ENCODE results near the gene SLC25A29. TPM values are rescaled to one million over a fixed set of nuclear protein-coding genes. Genes with fewer than 3 reads are reported as not detected.

The SLC25A29 gene
- total RNA-seq, 1 experiment from 2014 or later = 179 TPM

DNA sequence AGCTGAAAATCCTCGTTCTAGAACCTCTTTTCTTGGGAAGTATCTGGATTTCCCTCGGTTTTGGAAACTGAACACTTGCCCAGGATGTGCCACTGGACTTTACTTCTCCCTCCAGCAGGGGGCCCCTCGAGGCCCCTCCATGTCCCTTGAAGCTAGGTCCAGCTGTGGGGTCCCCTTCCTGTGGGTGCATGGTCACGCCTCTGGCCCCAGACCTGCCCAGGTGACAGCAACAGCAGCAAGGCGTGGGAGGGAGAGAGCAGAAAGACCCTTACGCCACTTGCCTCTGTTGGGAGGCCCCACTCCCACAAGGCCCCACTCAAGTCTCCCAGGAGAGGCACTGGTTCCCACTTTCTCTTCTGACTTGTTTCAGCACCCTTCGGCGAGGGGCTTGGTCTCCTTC is 3.1 kb downstream of the SLC25A29 start:
- peaks cover 27% of the 10 kb centered on the region for H3K36me3 Mint-ChIP-seq
- DNase-seq (ENCODE audit: low spot score) (no peak), ATAC-seq (no peak)
- ChIA-PET POLR2A (no interaction called here), CTCF (interaction anchor here (0.6 to 2.0 kb wide), 13 partner anchors 10 to 1174 kb away, joined by 3 to 12 read pairs (median 4); partner anchors contain the start of gene SLC25A47)
- H3K4me3 Mint-ChIP-seq = no peak overlapping the region
- no peaks in the 10 kb centered on the region for H3K9me3 Mint-ChIP-seq
- TF ChIP-seq MXD4 (CRISPR knock-in tag; IDR thresholded peaks at IDR 0.05; ENCODE audit: borderline replicate concordance) = no peak
- TF ChIP-seq JUN (CRISPR knock-in tag; IDR thresholded peaks at IDR 0.05) = no peak
- TF ChIP-seq CTCF (IDR thresholded peaks at IDR 0.05) = peak; percentile 59
- H3K27me3 Mint-ChIP-seq (ENCODE audit: low read depth) = peaks cover 6% of the 10 kb centered on the region
- H3K27ac Mint-ChIP-seq = no peak overlapping the region
- H3K4me1 Mint-ChIP-seq = peaks cover 29% of the 10 kb centered on the region

DNA sequence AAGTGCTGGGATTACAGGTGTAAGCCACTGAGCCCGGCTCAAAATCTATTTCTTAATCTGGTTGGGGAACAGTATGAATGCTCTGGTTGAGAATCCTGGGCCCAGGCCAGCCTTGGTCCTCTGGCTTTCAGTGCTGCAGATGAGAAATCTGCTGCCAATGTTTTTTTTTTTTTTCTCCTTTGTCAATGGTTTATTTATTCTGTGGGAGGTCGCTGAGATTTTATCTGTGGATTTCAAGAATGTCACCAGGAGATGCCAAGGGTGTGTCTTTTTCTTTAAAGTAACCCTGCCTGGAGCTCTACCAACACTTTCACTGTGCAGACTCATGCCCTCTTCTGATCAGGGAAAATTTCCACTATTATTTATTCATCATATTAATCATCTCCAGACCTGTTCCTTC is 3.6 kb downstream of the SLC25A29 start:
- CTCF ChIA-PET = interaction anchor here (0.6 to 2.0 kb wide), 11 partner anchors 9 to 1174 kb away, joined by 3 to 12 read pairs (median 4); partner anchors contain the start of gene SLC25A47
- no peak for TF ChIP-seq PRRX2 (CRISPR knock-in tag; IDR thresholded peaks at IDR 0.05)
- no peak for TF ChIP-seq NFYB (CRISPR knock-in tag; conservative IDR thresholded peaks at IDR 0.05; ENCODE audit: low read depth)
- no peak for TF ChIP-seq CTCF (IDR thresholded peaks at IDR 0.05)
- no peak for TF ChIP-seq HMGXB4 (CRISPR knock-in tag; IDR thresholded peaks at IDR 0.05)
- no peak for TF ChIP-seq ZNF317 (CRISPR knock-in tag; IDR thresholded peaks at IDR 0.05; ENCODE audit: borderline replicate concordance, low read depth)
- no peak for TF ChIP-seq USF2 (CRISPR knock-in tag; IDR thresholded peaks at IDR 0.05)
- TF ChIP-seq, protein P1, sequence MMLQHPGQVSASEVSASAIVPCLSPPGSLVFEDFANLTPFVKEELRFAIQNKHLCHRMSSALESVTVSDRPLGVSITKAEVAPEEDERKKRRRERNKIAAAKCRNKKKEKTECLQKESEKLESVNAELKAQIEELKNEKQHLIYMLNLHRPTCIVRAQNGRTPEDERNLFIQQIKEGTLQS (CRISPR knock-in tag; conservative IDR thresholded peaks at IDR 0.05) = no peak
- no peak for TF ChIP-seq SMAD4 (CRISPR knock-in tag; IDR thresholded peaks at IDR 0.05)
- no peak for TF ChIP-seq ATF1 (CRISPR knock-in tag; IDR thresholded peaks at IDR 0.05)
- TF ChIP-seq RELA (CRISPR knock-in tag; IDR thresholded peaks at IDR 0.05; ENCODE audit: borderline replicate concordance) = no peak
- TF ChIP-seq FOXK1 (CRISPR knock-in tag; IDR thresholded peaks at IDR 0.05) = no peak
- TF ChIP-seq SOX15 (CRISPR knock-in tag; IDR thresholded peaks at IDR 0.05) = no peak
- TF ChIP-seq CREM (CRISPR knock-in tag; IDR thresholded peaks at IDR 0.05) = no peak
- TF ChIP-seq, protein P2, sequence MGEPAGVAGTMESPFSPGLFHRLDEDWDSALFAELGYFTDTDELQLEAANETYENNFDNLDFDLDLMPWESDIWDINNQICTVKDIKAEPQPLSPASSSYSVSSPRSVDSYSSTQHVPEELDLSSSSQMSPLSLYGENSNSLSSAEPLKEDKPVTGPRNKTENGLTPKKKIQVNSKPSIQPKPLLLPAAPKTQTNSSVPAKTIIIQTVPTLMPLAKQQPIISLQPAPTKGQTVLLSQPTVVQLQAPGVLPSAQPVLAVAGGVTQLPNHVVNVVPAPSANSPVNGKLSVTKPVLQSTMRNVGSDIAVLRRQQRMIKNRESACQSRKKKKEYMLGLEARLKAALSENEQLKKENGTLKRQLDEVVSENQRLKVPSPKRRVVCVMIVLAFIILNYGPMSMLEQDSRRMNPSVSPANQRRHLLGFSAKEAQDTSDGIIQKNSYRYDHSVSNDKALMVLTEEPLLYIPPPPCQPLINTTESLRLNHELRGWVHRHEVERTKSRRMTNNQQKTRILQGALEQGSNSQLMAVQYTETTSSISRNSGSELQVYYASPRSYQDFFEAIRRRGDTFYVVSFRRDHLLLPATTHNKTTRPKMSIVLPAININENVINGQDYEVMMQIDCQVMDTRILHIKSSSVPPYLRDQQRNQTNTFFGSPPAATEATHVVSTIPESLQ (CRISPR knock-in tag; IDR thresholded peaks at IDR 0.05) = no peak
- no peak for TF ChIP-seq ZNF416 (CRISPR knock-in tag; IDR thresholded peaks at IDR 0.05)
- no peak for TF ChIP-seq EMX1 (CRISPR knock-in tag; IDR thresholded peaks at IDR 0.05)
- TF ChIP-seq SP1 (CRISPR knock-in tag; conservative IDR thresholded peaks at IDR 0.05) = no peak
- no peak for TF ChIP-seq ESRRA (CRISPR knock-in tag; IDR thresholded peaks at IDR 0.05; ENCODE audit: borderline replicate concordance)
- no peak for TF ChIP-seq RORB (CRISPR knock-in tag; IDR thresholded peaks at IDR 0.05)
- no peak for ATAC-seq
- Mint-ChIP-seq H3K4me1 (peaks cover 23% of the 10 kb centered on the region), H3K9me3 (no peaks in the 10 kb centered on the region), H3K36me3 (peaks cover 31% of the 10 kb centered on the region), H3K4me3 (no peak overlapping the region), H3K27ac (no peak overlapping the region), H3K27me3 (ENCODE audit: low read depth) (peaks cover 4% of the 10 kb centered on the region)
- no peak for DNase-seq (ENCODE audit: low spot score)
- POLR2A ChIA-PET = no interaction called here
